GM23248 (cell line): ENCODE data around the gene PLEKHG2. TPM values are rescaled to one million over a fixed set of nuclear protein-coding genes. Genes with fewer than 3 reads are reported as not detected.

Experiments used
- DNase-seq: peaks from one replicate; pipeline ENCODE4 v3.0.0-alpha.2; 2015
- H2AFZ ChIP-seq: fragments of 200-600 bp; sonication (generic); 2 replicates; pipeline ENCODE4 v1.6.1; 2016; ENCODE audit warnings: antibody characterized with exemption
- H3F3A ChIP-seq: fragments of 200-600 bp; sonication (generic); 2 replicates; pipeline ENCODE4 v1.6.1; 2016; ENCODE audit warnings: mild to moderate bottlenecking, antibody characterized with exemption, mixed run types; ENCODE audit not compliant: insufficient read depth
- H3K27ac ChIP-seq: fragments of 200-600 bp; sonication (generic); 2 replicates; pipeline ENCODE4 v1.5.1; 2016; ENCODE audit warnings: mild to moderate bottlenecking
- H3K27me3 ChIP-seq: fragments of 200-600 bp; sonication (generic); replicated peaks from 2 replicates; pipeline ENCODE4 v1.6.1; 2016; ENCODE audit warnings: mild to moderate bottlenecking; ENCODE audit not compliant: insufficient read depth
- H3K36me3 ChIP-seq: fragments of 200-600 bp; sonication (generic); 2 replicates; pipeline ENCODE4 v1.6.1; 2016; ENCODE audit warnings: low read depth, mild to moderate bottlenecking
- H3K4me1 ChIP-seq: fragments of 200-600 bp; sonication (generic); 2 replicates; pipeline ENCODE4 v1.6.1; 2016; ENCODE audit warnings: mild to moderate bottlenecking; ENCODE audit not compliant: insufficient read depth
- H3K4me2 ChIP-seq: fragments of 200-600 bp; sonication (generic); one replicate; pipeline ENCODE4 v1.6.1; 2016; ENCODE audit warnings: mild to moderate bottlenecking; ENCODE audit not compliant: unreplicated experiment
- H3K4me3 ChIP-seq: fragments of 200-600 bp; sonication (generic); 2 replicates; pipeline ENCODE4 v1.5.1; 2016; ENCODE audit warnings: mild to moderate bottlenecking
- H3K79me2 ChIP-seq: fragments of 200-600 bp; sonication (generic); 2 replicates; pipeline ENCODE4 v1.6.1; 2016; ENCODE audit warnings: mild to moderate bottlenecking; ENCODE audit not compliant: insufficient read depth
- H3K9ac ChIP-seq: fragments of 200-600 bp; sonication (generic); 2 replicates; pipeline ENCODE4 v1.6.1; 2016; ENCODE audit warnings: mild to moderate bottlenecking
- H3K9me2 ChIP-seq: fragments of 200-600 bp; sonication (generic); 2 replicates; pipeline ENCODE4 v1.6.1; 2016; ENCODE audit warnings: mixed run types, mild to moderate bottlenecking, moderate library complexity; ENCODE audit not compliant: insufficient read depth
- H3K9me3 ChIP-seq: fragments of 200-600 bp; sonication (generic); one replicate; pipeline ENCODE4 v1.6.1; 2017; ENCODE audit warnings: low read depth
- H4K20me1 ChIP-seq: fragments of 200-600 bp; sonication (generic); 2 replicates; pipeline ENCODE4 v1.6.0; 2016; ENCODE audit not compliant: insufficient read depth
- EZH2 ChIP-seq: fragments of 200-600 bp; sonication (generic); IDR thresholded peaks from 2 replicates; pipeline ENCODE4 v1.6.1; 2018; ENCODE audit warnings: antibody characterized with exemption, mild to moderate bottlenecking; ENCODE audit not compliant: insufficient read depth, poor library complexity, severe bottlenecking
- EZH2phosphoT487 ChIP-seq: fragments of 200-600 bp; sonication (generic); IDR thresholded peaks from 2 replicates; pipeline ENCODE4 v1.6.1; 2018; ENCODE audit warnings: antibody characterized with exemption, moderate library complexity, mild to moderate bottlenecking, low read depth; ENCODE audit not compliant: insufficient read depth
- WGBS, 2 experiments: methylation state at CpG; one replicate each; pipeline ENCODE4 v1.1.6; 2015 to 2017; ENCODE audit warnings: low lambda C conversion rate in 2 of 2, low coverage in 1 of 2; ENCODE audit errors: missing lambda C conversion rate in 2 of 2; 5-methylcytosine and 5-hydroxymethylcytosine counted together
- in situ Hi-C: fragments of 300-500 bp; cut with MboI; formaldehyde crosslinking; loops from 2 replicates; pipeline ENCODE4 v1.15.0; 2020
- polyA plus RNA-seq: library from polyadenylated mRNA; unstranded; fragments of >200 nt; fragmentation: Nextera tagmentation; extraction: Ambion mirVana; gene quantifications from 2 replicates; pipeline ENCODE4 v1.2.1, GENCODE V29; 2016
- total RNA-seq: library from RNA; depleted of rRNA; stranded (reverse); fragments of >200 nt; shearing (Covaris generic); gene quantifications from 2 replicates; pipeline ENCODE4 v1.2.3, GENCODE V29; 2014

Gene PLEKHG2
- total and polyA plus RNA-seq, 2 experiments from 2014 or later, result 12.0 to 12.2 TPM

DNA sequence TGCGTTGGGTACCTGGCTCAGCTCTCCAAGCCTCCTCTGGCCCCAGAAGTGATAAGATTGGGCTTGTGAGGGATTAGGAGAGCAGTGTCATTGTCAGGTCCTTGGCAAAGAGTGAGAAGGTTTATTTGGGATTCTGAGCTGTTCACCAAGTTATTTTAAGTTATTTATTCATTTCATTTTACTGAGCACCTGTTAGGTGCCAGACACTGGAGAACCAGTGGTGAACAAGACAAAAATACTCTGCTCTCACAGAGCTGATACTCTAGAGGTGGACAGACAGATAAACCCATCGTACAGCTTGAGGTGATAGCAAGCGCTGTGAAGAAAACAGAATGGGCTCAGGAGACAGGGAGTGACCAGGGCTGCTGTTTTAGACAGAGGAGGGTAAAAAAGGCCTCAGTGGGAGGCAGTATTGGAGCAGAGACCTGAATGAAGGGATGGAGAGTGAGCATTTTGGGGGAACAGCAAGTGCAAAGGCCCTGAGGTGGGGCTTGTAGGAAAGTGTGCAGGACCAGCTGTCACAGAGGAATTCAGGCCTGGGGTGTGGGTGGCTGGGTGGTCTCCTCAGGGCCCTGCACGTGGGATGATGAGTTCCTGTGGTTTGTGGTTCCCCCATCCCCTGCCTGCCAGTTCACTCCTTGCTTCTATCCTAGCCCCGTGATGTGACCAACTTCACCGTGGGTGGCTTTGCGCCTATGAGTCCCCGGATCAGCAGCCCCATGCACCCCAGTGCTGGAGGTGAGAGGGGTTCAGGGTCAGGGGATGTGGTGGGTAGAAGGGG is 59.5 kb downstream of the PLEKHG2 start:
- H3K27me3 ChIP-seq, result no peaks in the 10 kb centered on the region
- H2AFZ ChIP-seq, result no peak overlapping the region
- DNase-seq, result no peak
- TF ChIP-seq EZH2 (no peak), EZH2phosphoT487 (no peak)
- peaks cover 20% of the 10 kb centered on the region for H3K36me3 ChIP-seq
- H3F3A ChIP-seq, result peaks cover 4% of the 10 kb centered on the region; the same call in 1 of the 2 replicates
- H3K9me3 ChIP-seq, result no peaks in the 10 kb centered on the region
- H3K4me2 ChIP-seq, result no peak overlapping the region
- H3K79me2 ChIP-seq, result no peaks in the 10 kb centered on the region
- in situ Hi-C loops, result no loop called here
- H3K9ac ChIP-seq, result no peak overlapping the region
- no peaks in the 10 kb centered on the region for H3K4me1 ChIP-seq
- 86 to 89% methylated on average over 8 of the region's 8 CpGs for WGBS, 2 experiments
- no peak overlapping the region for H3K4me3 ChIP-seq
- no peaks in the 10 kb centered on the region for H3K9me2 ChIP-seq
- H4K20me1 ChIP-seq, result no peaks in the 10 kb centered on the region
- H3K27ac ChIP-seq, result no peak overlapping the region

GRCh38 chr19:39472746-39473442 is 60.4 kb downstream of the PLEKHG2 start:
- in situ Hi-C loops, result no loop called here
- no peak overlapping the region for H3K27ac ChIP-seq
- H3K27me3 ChIP-seq, result no peaks in the 10 kb centered on the region
- H3K36me3 ChIP-seq, result peaks cover 20% of the 10 kb centered on the region
- WGBS, 2 experiments, result 92% methylated on average over 23 to 32 of the region's 32 CpGs
- no peak overlapping the region for H3K4me2 ChIP-seq
- no peaks in the 10 kb centered on the region for H3K4me1 ChIP-seq
- H3K9me3 ChIP-seq, result no peaks in the 10 kb centered on the region
- no peaks in the 10 kb centered on the region for H4K20me1 ChIP-seq
- peaks cover 6% of the 10 kb centered on the region; the same call in 1 of the 2 replicates for H3F3A ChIP-seq
- no peak overlapping the region for H3K4me3 ChIP-seq
- no peaks in the 10 kb centered on the region for H3K9me2 ChIP-seq
- no peak for DNase-seq
- H3K79me2 ChIP-seq, result no peaks in the 10 kb centered on the region
- no peak overlapping the region for H3K9ac ChIP-seq
- TF ChIP-seq EZH2phosphoT487 (no peak), EZH2 (no peak)
- no peak overlapping the region for H2AFZ ChIP-seq

- DNase-seq, result no peak
- Histone ChIP-seq H3K79me2 (no peaks in the 10 kb centered on the region), H3K36me3 (peaks cover 20% of the 10 kb centered on the region), H3K4me2 (no peak overlapping the region), H3K9ac (no peak overlapping the region), H4K20me1 (no peaks in the 10 kb centered on the region), H3K9me2 (no peaks in the 10 kb centered on the region), H3K4me1 (no peaks in the 10 kb centered on the region), H3K27ac (no peak overlapping the region), H3K27me3 (no peaks in the 10 kb centered on the region), H3F3A (peaks cover 8% of the 10 kb centered on the region), H3K9me3 (no peaks in the 10 kb centered on the region), H3K4me3 (no peak overlapping the region), H2AFZ (no peak overlapping the region)
- WGBS, 2 experiments, result 84 to 87% methylated on average over 11 of the region's 11 CpGs
- no peak for TF ChIP-seq EZH2phosphoT487
- no peak for TF ChIP-seq EZH2
- in situ Hi-C loops, result no loop called here
Measured at GRCh38 chr19:39473443-39473960, 61.0 kb downstream of the PLEKHG2 start.

GRCh38 chr19:39474139-39474620 is 61.7 kb downstream of the PLEKHG2 start:
- TF ChIP-seq EZH2 (no peak), EZH2phosphoT487 (no peak)
- Histone ChIP-seq H3K79me2 (no peaks in the 10 kb centered on the region), H3K4me1 (no peaks in the 10 kb centered on the region), H3K9me2 (no peaks in the 10 kb centered on the region), H3K9me3 (no peaks in the 10 kb centered on the region), H3K4me3 (no peak overlapping the region), H3K4me2 (no peak overlapping the region), H3F3A (peaks cover 10% of the 10 kb centered on the region), H3K27me3 (no peaks in the 10 kb centered on the region), H4K20me1 (no peaks in the 10 kb centered on the region), H3K36me3 (peaks cover 20% of the 10 kb centered on the region), H2AFZ (no peak overlapping the region), H3K9ac (no peak overlapping the region), H3K27ac (no peak overlapping the region)
- in situ Hi-C loops, result no loop called here
- DNase-seq, result peak; percentile 49
- 53 to 59% methylated on average over 9 of the region's 9 CpGs for WGBS, 2 experiments
